ENCODE measurements around the gene KCNH1.

KCNH1 gene

DNA sequence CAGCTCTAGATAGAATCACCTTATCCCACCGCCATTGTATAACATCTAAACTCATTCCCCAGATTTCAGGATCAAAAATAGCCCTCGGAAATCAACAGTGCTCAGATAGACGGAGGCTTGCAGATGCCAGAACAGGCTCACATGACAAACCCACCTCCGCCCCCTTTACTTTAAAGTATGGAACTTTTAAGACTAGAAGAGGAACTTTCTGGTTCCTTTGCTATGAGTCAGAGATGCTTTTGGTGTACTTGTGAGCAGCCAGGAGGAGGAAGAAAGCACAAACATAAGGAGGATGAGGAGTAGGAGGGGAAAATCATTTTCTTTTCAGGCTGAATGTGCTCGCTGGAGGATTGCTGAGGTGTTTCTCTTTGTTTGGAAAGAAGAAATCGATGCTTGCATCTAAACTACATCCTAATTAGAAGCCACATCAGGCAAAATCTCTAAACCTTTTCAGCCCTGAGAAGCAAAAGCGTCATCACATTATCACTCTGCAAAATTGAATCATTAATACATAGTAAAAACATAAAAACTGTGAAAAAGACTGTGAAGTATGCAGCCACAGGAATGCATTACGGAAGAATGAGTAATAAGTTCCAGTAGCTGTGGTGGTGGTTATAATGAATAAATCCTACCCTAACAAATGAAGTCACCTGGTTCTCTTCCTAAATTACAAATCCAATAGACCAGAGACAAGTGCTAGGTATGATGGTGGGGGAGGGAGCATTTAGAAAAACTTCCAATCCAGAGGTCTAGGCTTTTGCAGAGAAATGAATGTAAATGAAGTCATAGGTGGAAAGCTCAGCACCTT lies 251.3 kb downstream of the KCNH1 start:
- Histone ChIP-seq H2AK5ac (ENCODE audit: low read length) (no peak overlapping the region), H2BK5ac (ENCODE audit: low read length) (no peak overlapping the region), H2BK15ac (replicated peaks; ENCODE audit: low read depth) (no peak overlapping the region), H3K4me2 (ENCODE audit: low read length) (no peak overlapping the region), H3K4me3 (ENCODE audit: low read length) (no peak overlapping the region), H4K8ac (ENCODE audit: low read depth, low read length) (no peak overlapping the region), H3K56ac (ENCODE audit: low read length) (no peak overlapping the region), H3K4ac (ENCODE audit: low read depth, low read length) (no peak overlapping the region), H3K23ac (ENCODE audit: low read length) (no peak overlapping the region), H3K36me3 (ENCODE audit: control insufficient read depth, insufficient read depth, low read length) (no peaks in the 10 kb centered on the region), H2BK120ac (ENCODE audit: low read depth, low read length) (no peak overlapping the region), H3K27me3 (ENCODE audit: insufficient read depth, low read length, poor library complexity) (no peaks in the 10 kb centered on the region), H4K5ac (ENCODE audit: low read length) (no peak overlapping the region), H3K4me1 (ENCODE audit: control insufficient read depth, low read depth, low read length) (no peaks in the 10 kb centered on the region), H3K79me1 (ENCODE audit: low read length) (no peaks in the 10 kb centered on the region), H3K79me2 (ENCODE audit: control insufficient read depth, insufficient read depth, low read length) (no peaks in the 10 kb centered on the region), H3K27ac (ENCODE audit: low read depth, low read length) (no peak overlapping the region), H3K9ac (ENCODE audit: low read length) (no peak overlapping the region), H3K18ac (ENCODE audit: low read length) (no peak overlapping the region)
- DNase-seq = peak; percentile 19
- WGBS (ENCODE audit: extremely low coverage, insufficient coverage, low lambda C conversion rate) = no CpG with 5 or more reads among the region's 8 CpGs

GRCh38 chr1:210878564-210878963 lies 255.4 kb downstream of the KCNH1 start:
- H4K8ac ChIP-seq (ENCODE audit: low read depth, low read length) = no peak overlapping the region
- no peaks in the 10 kb centered on the region for H3K36me3 ChIP-seq (ENCODE audit: control insufficient read depth, insufficient read depth, low read length)
- H3K9ac ChIP-seq (ENCODE audit: low read length) = no peak overlapping the region
- no peak overlapping the region for H4K5ac ChIP-seq (ENCODE audit: low read length)
- H3K23ac ChIP-seq (ENCODE audit: low read length) = no peak overlapping the region
- no peak overlapping the region for H3K4me2 ChIP-seq (ENCODE audit: low read length)
- H3K4me1 ChIP-seq (ENCODE audit: control insufficient read depth, low read depth, low read length) = no peaks in the 10 kb centered on the region
- no peak overlapping the region for H2AK5ac ChIP-seq (ENCODE audit: low read length)
- H3K18ac ChIP-seq (ENCODE audit: low read length) = no peak overlapping the region
- H3K27me3 ChIP-seq (ENCODE audit: insufficient read depth, low read length, poor library complexity) = no peaks in the 10 kb centered on the region
- no peak overlapping the region for H2BK120ac ChIP-seq (ENCODE audit: low read depth, low read length)
- H3K79me2 ChIP-seq (ENCODE audit: control insufficient read depth, insufficient read depth, low read length) = no peaks in the 10 kb centered on the region
- H3K79me1 ChIP-seq (ENCODE audit: low read length) = no peaks in the 10 kb centered on the region
- DNase-seq = no peak
- H3K4ac ChIP-seq (ENCODE audit: low read depth, low read length) = no peak overlapping the region
- no peak overlapping the region for H3K56ac ChIP-seq (ENCODE audit: low read length)
- no peak overlapping the region for H3K27ac ChIP-seq (ENCODE audit: low read depth, low read length)
- no peak overlapping the region for H3K4me3 ChIP-seq (ENCODE audit: low read length)
- H2BK5ac ChIP-seq (ENCODE audit: low read length) = no peak overlapping the region
- no peak overlapping the region for H2BK15ac ChIP-seq (replicated peaks; ENCODE audit: low read depth)

DNA sequence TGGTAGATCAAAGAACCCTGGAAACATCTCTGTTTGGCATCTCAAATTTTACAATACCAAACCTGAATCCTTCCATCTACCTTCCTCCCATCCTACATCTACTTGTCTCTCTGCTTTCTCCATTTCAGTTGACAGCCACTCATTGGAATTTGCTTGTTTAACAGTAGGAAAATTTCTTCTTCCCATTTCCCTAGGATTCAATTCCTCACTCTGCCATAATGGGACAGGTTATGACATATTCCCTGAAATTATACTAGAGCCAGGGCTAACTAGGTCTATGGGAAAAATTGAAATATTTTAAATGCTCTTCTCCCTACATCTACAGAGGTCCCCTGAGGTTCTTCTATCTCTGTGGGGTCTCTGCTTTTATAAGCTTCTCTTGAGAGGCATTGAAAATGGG lies 257.7 kb downstream of the KCNH1 start:
- no peak overlapping the region for H2BK15ac ChIP-seq (replicated peaks; ENCODE audit: low read depth)
- no peak overlapping the region for H3K27ac ChIP-seq (ENCODE audit: low read depth, low read length)
- no peak overlapping the region for H4K5ac ChIP-seq (ENCODE audit: low read length)
- no peak overlapping the region for H2BK5ac ChIP-seq (ENCODE audit: low read length)
- no peak overlapping the region for H2AK5ac ChIP-seq (ENCODE audit: low read length)
- no peak overlapping the region for H2BK120ac ChIP-seq (ENCODE audit: low read depth, low read length)
- no peak overlapping the region for H3K9ac ChIP-seq (ENCODE audit: low read length)
- H3K18ac ChIP-seq (ENCODE audit: low read length) = no peak overlapping the region
- no peak overlapping the region for H3K4me2 ChIP-seq (ENCODE audit: low read length)
- H3K23ac ChIP-seq (ENCODE audit: low read length) = no peak overlapping the region
- H3K4me3 ChIP-seq (ENCODE audit: low read length) = no peak overlapping the region
- H3K79me2 ChIP-seq (ENCODE audit: control insufficient read depth, insufficient read depth, low read length) = no peaks in the 10 kb centered on the region
- no peak overlapping the region for H4K8ac ChIP-seq (ENCODE audit: low read depth, low read length)
- no peaks in the 10 kb centered on the region for H3K4me1 ChIP-seq (ENCODE audit: control insufficient read depth, low read depth, low read length)
- H3K79me1 ChIP-seq (ENCODE audit: low read length) = no peaks in the 10 kb centered on the region
- no peak overlapping the region for H3K56ac ChIP-seq (ENCODE audit: low read length)
- H3K4ac ChIP-seq (ENCODE audit: low read depth, low read length) = no peak overlapping the region
- no peaks in the 10 kb centered on the region for H3K36me3 ChIP-seq (ENCODE audit: control insufficient read depth, insufficient read depth, low read length)
- no peaks in the 10 kb centered on the region for H3K27me3 ChIP-seq (ENCODE audit: insufficient read depth, low read length, poor library complexity)
- no peak for DNase-seq

- no peak overlapping the region for H2BK5ac ChIP-seq (ENCODE audit: low read length)
- no peak overlapping the region for H3K56ac ChIP-seq (ENCODE audit: low read length)
- no peak overlapping the region for H4K5ac ChIP-seq (ENCODE audit: low read length)
- H2BK120ac ChIP-seq (ENCODE audit: low read depth, low read length) = no peak overlapping the region
- H3K9ac ChIP-seq (ENCODE audit: low read length) = no peak overlapping the region
- no peaks in the 10 kb centered on the region for H3K36me3 ChIP-seq (ENCODE audit: control insufficient read depth, insufficient read depth, low read length)
- no peak overlapping the region for H2BK15ac ChIP-seq (replicated peaks; ENCODE audit: low read depth)
- WGBS (ENCODE audit: extremely low coverage, insufficient coverage, low lambda C conversion rate) = no CpG with 5 or more reads among the region's 2 CpGs
- no peak for DNase-seq
- H3K23ac ChIP-seq (ENCODE audit: low read length) = no peak overlapping the region
- H3K4me1 ChIP-seq (ENCODE audit: control insufficient read depth, low read depth, low read length) = no peaks in the 10 kb centered on the region
- H3K79me1 ChIP-seq (ENCODE audit: low read length) = no peaks in the 10 kb centered on the region
- H3K4ac ChIP-seq (ENCODE audit: low read depth, low read length) = no peak overlapping the region
- no peak overlapping the region for H3K27ac ChIP-seq (ENCODE audit: low read depth, low read length)
- H2AK5ac ChIP-seq (ENCODE audit: low read length) = no peak overlapping the region
- no peaks in the 10 kb centered on the region for H3K27me3 ChIP-seq (ENCODE audit: insufficient read depth, low read length, poor library complexity)
- no peaks in the 10 kb centered on the region for H3K79me2 ChIP-seq (ENCODE audit: control insufficient read depth, insufficient read depth, low read length)
- no peak overlapping the region for H3K4me2 ChIP-seq (ENCODE audit: low read length)
- no peak overlapping the region for H3K18ac ChIP-seq (ENCODE audit: low read length)
- no peak overlapping the region for H3K4me3 ChIP-seq (ENCODE audit: low read length)
- H4K8ac ChIP-seq (ENCODE audit: low read depth, low read length) = no peak overlapping the region
These were observed 267.4 kb downstream of the KCNH1 start for GRCh38 chr1:210866532-210866931.

DNA sequence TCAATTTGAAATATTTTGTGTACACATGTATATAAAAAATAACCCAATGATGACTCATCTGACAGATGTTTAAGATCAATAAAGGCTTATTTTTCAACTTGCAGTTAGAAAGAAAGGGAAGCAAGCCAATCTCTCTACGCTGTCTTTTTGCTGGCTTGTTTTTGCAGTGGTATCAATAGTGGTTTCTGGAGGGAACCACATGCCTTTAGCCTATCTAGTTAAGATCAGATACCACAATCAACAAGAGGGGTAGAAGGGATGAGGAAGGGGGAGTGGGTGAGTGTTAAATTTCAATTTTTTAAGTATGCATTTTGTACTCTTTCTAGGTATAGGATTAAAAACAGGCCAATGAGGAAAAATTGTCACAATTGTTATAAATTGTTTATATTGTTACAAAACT lies 276.2 kb downstream of the KCNH1 start:
- DNase-seq = peak; percentile 14
- Histone ChIP-seq H3K9ac (ENCODE audit: low read length) (no peak overlapping the region), H4K8ac (ENCODE audit: low read depth, low read length) (no peak overlapping the region), H3K4me1 (ENCODE audit: control insufficient read depth, low read depth, low read length) (no peaks in the 10 kb centered on the region), H4K5ac (ENCODE audit: low read length) (no peak overlapping the region), H2BK15ac (replicated peaks; ENCODE audit: low read depth) (no peak overlapping the region), H3K36me3 (ENCODE audit: control insufficient read depth, insufficient read depth, low read length) (no peaks in the 10 kb centered on the region), H3K4ac (ENCODE audit: low read depth, low read length) (no peak overlapping the region), H2BK120ac (ENCODE audit: low read depth, low read length) (no peak overlapping the region), H3K4me2 (ENCODE audit: low read length) (no peak overlapping the region), H3K27me3 (ENCODE audit: insufficient read depth, low read length, poor library complexity) (no peaks in the 10 kb centered on the region), H3K23ac (ENCODE audit: low read length) (no peak overlapping the region), H3K4me3 (ENCODE audit: low read length) (no peak overlapping the region), H2BK5ac (ENCODE audit: low read length) (no peak overlapping the region), H3K56ac (ENCODE audit: low read length) (no peak overlapping the region), H2AK5ac (ENCODE audit: low read length) (no peak overlapping the region), H3K18ac (ENCODE audit: low read length) (no peak overlapping the region), H3K79me2 (ENCODE audit: control insufficient read depth, insufficient read depth, low read length) (no peaks in the 10 kb centered on the region), H3K79me1 (ENCODE audit: low read length) (no peaks in the 10 kb centered on the region), H3K27ac (ENCODE audit: low read depth, low read length) (no peak overlapping the region)
- no CpG with 5 or more reads among the region's 1 CpG for WGBS (ENCODE audit: extremely low coverage, insufficient coverage, low lambda C conversion rate)

GRCh38 chr1:210857146-210857663 lies 276.7 kb downstream of the KCNH1 start:
- no CpG with 5 or more reads among the region's 5 CpGs for WGBS (ENCODE audit: extremely low coverage, insufficient coverage, low lambda C conversion rate)

More at GRCh38 chr1:210857146-210857663, 276.7 kb downstream of the KCNH1 start:
- H3K4ac ChIP-seq (ENCODE audit: low read depth, low read length) = no peak overlapping the region
- H3K18ac ChIP-seq (ENCODE audit: low read length) = no peak overlapping the region
- H3K27ac ChIP-seq (ENCODE audit: low read depth, low read length) = no peak overlapping the region
- H2BK5ac ChIP-seq (ENCODE audit: low read length) = no peak overlapping the region
- H4K8ac ChIP-seq (ENCODE audit: low read depth, low read length) = no peak overlapping the region
- no peak overlapping the region for H3K56ac ChIP-seq (ENCODE audit: low read length)
- no peak overlapping the region for H3K4me2 ChIP-seq (ENCODE audit: low read length)
- no peaks in the 10 kb centered on the region for H3K27me3 ChIP-seq (ENCODE audit: insufficient read depth, low read length, poor library complexity)
- H2AK5ac ChIP-seq (ENCODE audit: low read length) = no peak overlapping the region
- H2BK15ac ChIP-seq (replicated peaks; ENCODE audit: low read depth) = no peak overlapping the region
- no peak overlapping the region for H3K4me3 ChIP-seq (ENCODE audit: low read length)
- H3K23ac ChIP-seq (ENCODE audit: low read length) = no peak overlapping the region
- DNase-seq = no peak
- H2BK120ac ChIP-seq (ENCODE audit: low read depth, low read length) = no peak overlapping the region
- H3K36me3 ChIP-seq (ENCODE audit: control insufficient read depth, insufficient read depth, low read length) = no peaks in the 10 kb centered on the region
- H3K9ac ChIP-seq (ENCODE audit: low read length) = no peak overlapping the region
- H3K79me1 ChIP-seq (ENCODE audit: low read length) = no peaks in the 10 kb centered on the region
- H4K5ac ChIP-seq (ENCODE audit: low read length) = no peak overlapping the region
- H3K79me2 ChIP-seq (ENCODE audit: control insufficient read depth, insufficient read depth, low read length) = no peaks in the 10 kb centered on the region
- no peaks in the 10 kb centered on the region for H3K4me1 ChIP-seq (ENCODE audit: control insufficient read depth, low read depth, low read length)

All from mesendoderm (in vitro differentiated cells).